Activated CD4-positive, alpha-beta T cell treated with anti-CD3 and anti-CD28 coated beads for 36 hours (primary cell): Measurements from ENCODE around the gene AOC1. TPM values are rescaled to one million over a fixed set of nuclear protein-coding genes. Genes with fewer than 3 reads are reported as not detected.
A peak's percentile ranks its signal among the peaks of the same experiment; 100 is the strongest.
"Not testable (repeated sequence)": the region's sequence is repeated elsewhere in the genome, so short reads cannot be mapped to it uniquely, and the experiment has no call there.

Source experiments
- ATAC-seq: fragments of 200-7000 bp; cut with Tn5 transposase; one replicate; pipeline ENCODE4 v1.10.0; 2021; ENCODE audit warnings: mild to moderate bottlenecking, moderate library complexity
- CTCF ChIA-PET: fragments of 350-600 bp; sonication (Branson Sonifier 250); formaldehyde crosslinking; loops from one replicate; lab custom pipeline; 2021; ENCODE audit warnings: antibody characterized with exemption; lab: Charles Lee
- POLR2A ChIA-PET: fragments of 350-600 bp; sonication (Branson Sonifier 250); formaldehyde crosslinking; loops from one replicate; lab custom pipeline; 2021; ENCODE audit warnings: antibody characterized with exemption, inconsistent platforms; lab: Charles Lee
- DNase-seq: peaks from one replicate; pipeline ENCODE4 v3.0.0-alpha.2; 2020
- H3K27ac Mint-ChIP-seq: one replicate; pipeline ENCODE4 v1.8.0; 2021; ENCODE audit warnings: mixed read lengths
- H3K27me3 Mint-ChIP-seq: one replicate; pipeline ENCODE4 v1.8.0; 2021; ENCODE audit warnings: mixed read lengths
- H3K36me3 Mint-ChIP-seq: one replicate; pipeline ENCODE4 v1.8.0; 2021; ENCODE audit warnings: low read depth, mixed read lengths
- H3K4me1 Mint-ChIP-seq: one replicate; pipeline ENCODE4 v1.8.0; 2021; ENCODE audit warnings: mixed read lengths
- H3K4me3 Mint-ChIP-seq: one replicate; pipeline ENCODE4 v1.8.0; 2021; ENCODE audit warnings: mild to moderate bottlenecking, moderate library complexity, mixed read lengths
- H3K9me3 Mint-ChIP-seq: one replicate; pipeline ENCODE4 v1.8.0; 2021; ENCODE audit warnings: low read depth, mixed read lengths
- intact Hi-C, 2 experiments: fragments of 100-400 bp; cut with DNase I in 1 of 2; cut with micrococcal nuclease in 1 of 2; formaldehyde crosslinking; loops; one replicate each; pipeline versions ENCODE4 v1.14.2 to v1.15.1; 2022 to 2024; cut with DNase I, micrococcal nuclease
- total RNA-seq, 2 experiments: library from RNA; stranded (reverse); gene quantifications; one replicate each; pipeline ENCODE4 v1.2.3, GENCODE V29; 2021

The AOC1 gene
- total RNA-seq, 2 experiments from 2014 or later = not detected

DNA sequence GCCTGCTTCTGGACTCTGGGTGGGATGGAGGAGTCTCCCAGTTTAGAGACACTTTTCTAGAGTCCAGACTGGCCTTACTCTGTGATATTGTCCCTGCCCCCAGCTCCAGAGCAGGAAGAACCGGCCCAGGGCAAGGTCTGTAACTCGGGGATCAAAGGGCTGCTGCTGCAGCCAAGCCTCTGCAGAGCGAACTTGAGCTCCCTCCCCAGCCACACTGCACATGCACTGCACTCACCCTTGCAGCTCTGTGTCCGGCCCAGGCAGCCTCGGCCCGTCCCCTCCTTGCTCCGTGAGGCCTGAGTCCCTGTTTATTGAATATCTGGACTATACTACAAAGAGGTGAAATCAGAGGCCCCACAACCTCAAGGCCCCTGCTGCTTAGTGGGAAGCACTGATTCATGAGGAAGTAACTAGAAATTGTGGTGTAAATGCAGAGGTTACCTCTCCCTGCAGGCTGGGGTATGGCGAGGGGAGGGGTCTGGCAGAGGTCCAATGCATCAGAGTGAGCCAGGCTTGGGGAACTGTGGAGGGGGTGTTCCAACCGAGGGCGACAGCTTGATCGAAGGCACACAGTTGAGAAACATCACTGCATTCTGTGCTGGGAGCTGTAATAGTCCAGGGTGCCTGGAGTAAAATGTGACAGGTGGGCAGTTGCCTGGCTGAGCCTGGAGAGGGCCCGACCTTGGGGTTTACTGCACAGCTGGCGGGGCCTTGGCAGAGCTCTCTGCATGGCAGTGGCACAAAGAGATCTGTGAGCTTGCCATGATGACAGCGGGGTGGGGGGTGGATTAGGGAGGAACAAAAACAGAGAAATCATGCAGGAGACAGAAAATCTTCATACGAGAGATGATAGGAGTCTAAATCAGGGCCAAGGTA lies 49.1 kb downstream of the AOC1 start:
- Mint-ChIP-seq H3K4me3 (no peak overlapping the region), H3K36me3 (no peaks in the 10 kb centered on the region), H3K9me3 (no peaks in the 10 kb centered on the region), H3K27ac (no peak overlapping the region), H3K27me3 (peaks cover 31% of the 10 kb centered on the region), H3K4me1 (peaks cover 16% of the 10 kb centered on the region)
- CTCF ChIA-PET = interaction anchor here (0.5 to 6.9 kb wide), 8 partner anchors 10 to 87 kb away, joined by 3 to 47 read pairs (median 4); no protein-coding TSS in a partner anchor
- POLR2A ChIA-PET = no interaction called here
- intact Hi-C loops = no loop called here
- DNase-seq = no peak
- ATAC-seq = no peak

DNA sequence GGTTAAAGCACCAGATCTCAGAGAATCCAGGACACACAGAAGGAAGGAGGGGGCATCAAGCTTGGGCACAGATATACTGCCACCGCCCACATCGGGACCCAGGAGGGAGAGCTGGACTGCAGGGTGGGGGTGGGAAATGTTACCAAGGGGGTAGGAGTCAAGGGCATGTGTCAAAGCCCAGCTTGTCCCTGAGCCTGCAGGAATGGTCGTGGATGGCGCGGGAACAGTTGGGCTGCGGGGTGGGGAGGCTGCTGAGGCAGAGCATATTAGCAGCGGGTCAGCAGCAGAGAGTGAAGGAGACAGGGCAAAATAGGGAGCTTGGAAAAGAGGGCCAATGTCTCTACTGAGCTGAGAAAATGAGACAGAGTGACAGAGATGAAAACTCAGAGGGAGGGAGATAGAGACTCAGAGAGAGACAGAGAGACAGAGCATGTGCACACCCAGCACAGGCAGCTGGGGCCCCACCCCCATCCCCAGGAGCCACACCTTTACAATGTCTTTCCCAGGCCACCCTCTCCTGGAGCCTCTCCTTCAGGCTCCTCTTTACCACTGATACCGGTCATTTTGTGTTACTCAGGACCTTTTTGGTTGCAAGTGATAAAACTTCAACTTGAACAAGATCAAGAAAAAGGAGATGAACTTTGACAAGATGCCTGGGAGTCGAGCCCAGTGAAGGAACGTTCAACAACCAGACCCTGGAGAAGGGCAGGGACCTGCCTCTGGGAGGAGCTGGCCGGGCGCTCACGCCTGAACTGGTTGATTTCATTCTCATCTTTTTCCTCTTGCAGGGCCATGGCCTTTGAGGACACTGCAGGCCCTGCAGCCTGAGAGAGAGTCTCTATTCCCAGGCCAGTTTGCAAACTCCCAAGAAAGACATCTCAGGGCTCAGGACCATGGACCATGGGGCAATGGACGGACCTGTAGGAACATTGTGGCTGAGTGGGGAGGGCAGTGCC lies 50.0 kb downstream of the AOC1 start:
- CTCF ChIA-PET = interaction anchor here (0.6 to 6.9 kb wide), 7 partner anchors 9 to 383 kb away, joined by 3 to 47 read pairs (median 4); no protein-coding TSS in a partner anchor

DNA sequence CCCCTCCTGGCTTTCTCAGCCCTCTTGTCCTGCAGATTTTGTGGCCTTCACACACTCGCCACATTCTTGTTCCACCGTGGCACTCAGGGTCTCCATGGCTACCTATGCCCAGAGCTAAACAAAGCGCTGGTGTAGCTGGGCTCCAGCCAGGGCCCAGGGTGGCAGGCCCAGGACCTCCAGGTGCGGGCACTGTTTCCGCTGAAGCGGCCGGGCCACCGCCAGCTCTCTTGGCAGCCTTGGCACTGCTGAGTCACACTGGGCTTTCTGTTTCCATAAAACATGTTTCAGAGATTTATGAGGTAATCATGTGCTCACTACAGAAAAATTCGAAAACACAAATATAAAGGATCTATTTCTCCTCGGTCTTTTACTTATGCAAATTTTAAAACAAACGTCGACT lies 51.3 kb downstream of the AOC1 start:
- DNase-seq (peak; percentile 54), ATAC-seq (peak; percentile 51)
- Mint-ChIP-seq H3K36me3 (no peaks in the 10 kb centered on the region), H3K9me3 (no peaks in the 10 kb centered on the region), H3K27me3 (peaks cover 20% of the 10 kb centered on the region), H3K4me3 (no peak overlapping the region), H3K4me1 (peaks cover 5% of the 10 kb centered on the region), H3K27ac (no peak overlapping the region)
- CTCF ChIA-PET = interaction anchor here (0.8 to 6.9 kb wide), 4 partner anchors 17 to 82 kb away, joined by 3 to 47 read pairs (median 4); no protein-coding TSS in a partner anchor
- POLR2A ChIA-PET = no interaction called here
- intact Hi-C loops = no loop called here

More for the DNA sequence above, 50.0 kb downstream of the AOC1 start:
- Mint-ChIP-seq H3K27me3 (peaks cover 25% of the 10 kb centered on the region), H3K36me3 (no peaks in the 10 kb centered on the region), H3K9me3 (no peaks in the 10 kb centered on the region), H3K4me3 (no peak overlapping the region), H3K4me1 (peaks cover 16% of the 10 kb centered on the region), H3K27ac (no peak overlapping the region)
- POLR2A ChIA-PET = no interaction called here
- intact Hi-C loops = no loop called here
- DNase-seq (no peak), ATAC-seq (no peak)

DNA sequence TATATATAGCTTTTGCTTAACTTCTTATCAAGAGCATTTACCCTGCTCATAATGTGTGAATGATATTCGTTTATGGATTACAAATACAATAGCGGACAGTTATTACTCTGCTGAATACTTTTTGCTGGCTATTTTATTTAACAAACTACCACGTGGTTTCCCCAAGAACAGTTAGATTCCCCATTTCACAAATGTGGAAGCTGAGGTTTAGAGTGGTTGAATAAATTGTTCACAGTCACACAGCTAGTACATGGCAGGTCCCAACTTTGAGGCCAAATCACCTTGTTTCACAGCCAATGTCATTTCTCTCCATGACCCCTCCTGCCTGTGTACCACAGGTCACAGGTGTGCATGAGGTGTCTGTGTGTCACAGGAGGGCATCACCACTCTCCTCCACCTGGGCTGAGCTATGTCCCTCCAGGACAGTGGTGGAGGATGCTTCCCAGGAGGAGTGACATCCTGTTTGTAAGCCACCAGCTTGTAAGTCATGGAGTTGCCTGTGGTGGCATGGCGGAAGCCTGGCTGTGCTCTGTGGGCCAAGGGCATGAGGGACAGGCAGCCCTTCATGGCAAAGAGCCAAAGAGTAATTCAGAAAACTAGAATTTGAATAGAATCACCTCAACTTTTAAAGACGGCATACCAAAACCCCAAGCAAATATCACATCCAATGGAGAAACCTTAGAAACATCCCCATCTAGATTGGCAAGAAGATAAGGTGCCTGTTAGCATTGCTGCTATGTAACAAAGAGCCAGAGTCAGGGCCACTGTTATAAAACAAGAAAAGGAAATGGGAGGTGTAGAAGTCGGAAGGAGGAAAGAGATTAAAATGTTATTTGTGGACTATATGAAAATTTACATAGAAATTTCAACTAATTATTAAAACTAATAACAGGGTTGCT lies 51.9 kb downstream of the AOC1 start:
- no peak overlapping the region for H3K4me3 Mint-ChIP-seq
- peaks cover 19% of the 10 kb centered on the region for H3K27me3 Mint-ChIP-seq
- CTCF ChIA-PET = interaction anchor here (0.8 to 6.9 kb wide), 4 partner anchors 16 to 81 kb away, joined by 3 to 47 read pairs (median 4); no protein-coding TSS in a partner anchor

DNA sequence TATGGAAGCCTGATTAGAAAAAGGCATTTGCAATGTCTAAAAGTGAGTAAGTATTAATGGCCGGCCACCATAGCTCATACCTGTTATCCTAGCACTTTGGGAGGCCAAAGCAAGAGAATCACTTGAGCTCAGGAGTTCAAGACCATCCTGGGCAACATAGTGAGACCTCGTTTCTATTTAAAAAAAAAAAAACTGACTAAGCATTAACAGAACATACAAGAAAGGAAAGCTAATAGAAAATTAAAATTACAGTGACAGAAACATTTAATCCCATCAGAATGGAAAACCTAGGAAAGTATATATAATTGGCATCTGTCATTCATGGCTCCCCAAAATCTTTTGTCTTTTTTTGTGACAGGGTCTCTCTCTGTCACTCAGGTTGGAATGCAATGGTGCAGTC lies 55.9 kb downstream of the AOC1 start:
- H3K9me3 Mint-ChIP-seq = no peaks in the 10 kb centered on the region
- H3K27me3 Mint-ChIP-seq = peaks cover 13% of the 10 kb centered on the region
- no peak overlapping the region for H3K27ac Mint-ChIP-seq
- ChIA-PET CTCF (interaction anchor here (0.5 to 1.4 kb wide), 6 partner anchors 9 to 1358 kb away, joined by 3 to 5 read pairs (median 3); no protein-coding TSS in a partner anchor), POLR2A (no interaction called here)
- no peaks in the 10 kb centered on the region for H3K36me3 Mint-ChIP-seq
- H3K4me1 Mint-ChIP-seq = peaks cover 13% of the 10 kb centered on the region
- H3K4me3 Mint-ChIP-seq = no peak overlapping the region
- ATAC-seq (no peak), DNase-seq (no peak)
- intact Hi-C loops = no loop called here

More for the DNA sequence above, 51.9 kb downstream of the AOC1 start:
- intact Hi-C loops = no loop called here
- no peaks in the 10 kb centered on the region for H3K36me3 Mint-ChIP-seq
- H3K27ac Mint-ChIP-seq = no peak overlapping the region
- H3K4me1 Mint-ChIP-seq = peaks cover 9% of the 10 kb centered on the region
- ATAC-seq = no peak
- POLR2A ChIA-PET = no interaction called here
- DNase-seq = no peak
- H3K9me3 Mint-ChIP-seq = no peaks in the 10 kb centered on the region

DNA sequence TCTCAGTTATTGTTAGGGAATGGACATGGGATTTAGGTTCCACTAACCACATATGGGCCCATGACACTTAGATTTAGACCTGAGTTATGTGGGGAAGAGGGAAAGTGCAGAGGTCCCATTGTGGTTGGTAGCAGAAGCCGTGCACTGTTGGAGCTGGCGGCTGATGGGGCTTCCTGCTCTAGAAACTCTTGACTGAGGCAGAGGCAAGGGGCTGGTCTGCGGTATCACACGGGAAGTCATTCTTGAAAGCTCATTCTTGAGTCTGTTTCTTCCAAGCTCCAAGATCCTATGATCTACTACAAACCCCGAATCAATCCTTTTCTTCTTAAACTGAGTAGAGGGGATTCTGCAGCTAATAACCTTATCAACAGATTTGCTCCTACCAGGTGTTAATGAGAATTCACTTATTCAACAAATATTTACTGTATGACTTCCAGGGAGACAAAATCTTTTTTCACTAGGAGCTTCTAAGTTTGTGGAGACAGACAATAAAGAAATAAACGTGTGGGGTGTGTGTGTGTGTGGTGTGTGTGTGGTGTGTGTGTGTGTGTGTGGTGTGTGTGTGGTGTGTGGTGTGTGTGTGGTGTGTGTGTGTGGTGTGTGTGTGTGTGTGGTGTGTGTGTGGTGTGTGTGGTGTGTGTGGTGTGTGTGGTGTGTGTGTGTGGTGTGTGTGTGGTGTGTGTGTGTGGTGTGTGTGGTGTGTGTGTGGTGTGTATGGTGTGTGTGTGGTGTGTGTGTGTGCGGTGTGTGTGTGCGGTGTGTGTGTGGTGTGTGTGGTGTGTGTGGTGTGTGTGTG lies 57.1 kb downstream of the AOC1 start:
- no peaks in the 10 kb centered on the region for H3K36me3 Mint-ChIP-seq
- H3K4me1 Mint-ChIP-seq = peaks cover 8% of the 10 kb centered on the region
- H3K9me3 Mint-ChIP-seq = no peaks in the 10 kb centered on the region
- ChIA-PET CTCF (interaction anchor here (0.6 to 1.3 kb wide), 4 partner anchors 11 to 41 kb away, joined by 3 to 6 read pairs (median 4); no protein-coding TSS in a partner anchor), POLR2A (no interaction called here)
- peak; percentile 54 for DNase-seq
- intact Hi-C loops = no loop called here
- H3K4me3 Mint-ChIP-seq = no peak overlapping the region
- peak; percentile 74 for ATAC-seq
- peaks cover 11% of the 10 kb centered on the region for H3K27me3 Mint-ChIP-seq
- no peak overlapping the region for H3K27ac Mint-ChIP-seq

DNA sequence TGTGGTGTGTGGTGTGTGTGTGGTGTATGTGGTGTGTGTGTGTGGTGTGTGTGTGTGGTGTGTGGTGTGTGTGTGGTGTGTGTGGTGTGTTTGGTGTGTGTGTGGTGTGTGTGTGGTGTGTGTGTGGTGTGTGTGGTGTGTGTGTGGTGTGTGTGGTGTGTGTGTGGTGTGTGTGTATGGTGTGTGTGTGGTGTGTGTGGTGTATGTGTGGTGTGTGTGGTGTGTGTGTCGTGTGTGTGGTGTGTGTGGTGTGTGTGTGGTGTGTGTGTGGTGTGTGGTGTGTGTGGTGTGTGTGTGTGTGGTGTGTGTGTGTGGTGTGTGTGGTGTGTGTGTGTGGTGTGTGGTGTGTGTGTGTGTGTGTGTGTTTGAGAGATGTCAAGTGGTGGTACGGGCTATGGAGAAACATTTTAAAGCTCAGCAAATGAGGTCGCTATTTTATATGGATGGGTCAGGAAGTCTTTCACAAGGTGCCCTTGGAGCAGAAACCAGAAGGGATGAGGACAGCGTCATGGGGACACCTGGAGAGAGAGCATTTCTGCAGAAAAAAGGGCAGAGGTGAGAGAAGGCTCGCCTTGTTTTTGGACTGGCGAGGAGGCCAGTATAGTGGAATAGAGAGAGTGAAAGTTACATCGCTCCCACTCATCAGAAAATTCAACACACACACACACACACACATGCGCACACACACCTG lies 58.1 kb downstream of the AOC1 start:
- DNase-seq, H3K27ac Mint-ChIP-seq, ATAC-seq, intact Hi-C loops, H3K36me3 Mint-ChIP-seq, H3K4me3 Mint-ChIP-seq, H3K27me3 Mint-ChIP-seq, H3K4me1 Mint-ChIP-seq, H3K9me3 Mint-ChIP-seq: not testable (repeated sequence)
- CTCF ChIA-PET = interaction anchor here (0.6 to 1.2 kb wide), 3 partner anchors 8 to 979 kb away, joined by 3 to 4 read pairs (median 3); no protein-coding TSS in a partner anchor
- POLR2A ChIA-PET = interaction anchor here (0.6 kb wide), 1 partner anchor 534 kb away, joined by 3 read pairs; no protein-coding TSS in a partner anchor

DNA sequence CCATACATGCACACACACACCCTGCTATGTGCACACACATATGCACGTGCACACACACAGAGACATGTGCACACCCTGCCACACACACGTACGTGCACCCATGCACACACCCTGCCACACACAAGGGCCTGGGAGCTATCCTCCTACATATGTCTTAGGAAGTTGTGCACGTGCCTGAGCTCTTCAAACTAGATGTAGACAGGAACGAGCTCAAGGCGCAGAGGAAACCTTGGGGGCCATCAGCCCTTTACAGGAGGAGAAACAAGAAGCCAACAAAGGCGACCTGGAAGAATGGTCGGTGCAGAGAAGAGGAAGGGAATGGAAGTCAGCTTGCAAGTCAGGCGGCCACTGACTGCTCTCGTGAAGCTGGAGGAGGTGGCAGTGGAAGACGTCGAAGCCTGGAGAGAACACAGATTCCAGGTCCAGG lies 58.7 kb downstream of the AOC1 start:
- no peak overlapping the region for H3K4me3 Mint-ChIP-seq
- ChIA-PET POLR2A (interaction anchor here (0.6 kb wide), 1 partner anchor 535 kb away, joined by 3 read pairs; no protein-coding TSS in a partner anchor), CTCF (interaction anchor here (0.6 to 1.2 kb wide), 4 partner anchors 9 to 979 kb away, joined by 3 to 4 read pairs (median 3); no protein-coding TSS in a partner anchor)
- intact Hi-C loops = no loop called here
- H3K27me3 Mint-ChIP-seq = peaks cover 4% of the 10 kb centered on the region
- H3K36me3 Mint-ChIP-seq = no peaks in the 10 kb centered on the region
- no peak for ATAC-seq
- no peaks in the 10 kb centered on the region for H3K9me3 Mint-ChIP-seq
- H3K27ac Mint-ChIP-seq = no peak overlapping the region
- DNase-seq = no peak
- H3K4me1 Mint-ChIP-seq = peaks cover 8% of the 10 kb centered on the region
